ENCODE results near the gene ACTL6A. TPM values are rescaled to one million over a fixed set of nuclear protein-coding genes. Genes with fewer than 3 reads are reported as not detected.

ACTL6A gene
- total and polyA plus RNA-seq, 7 experiments from 2014 or later = 23.2 to 78.3 (median 56.3) TPM

DNA sequence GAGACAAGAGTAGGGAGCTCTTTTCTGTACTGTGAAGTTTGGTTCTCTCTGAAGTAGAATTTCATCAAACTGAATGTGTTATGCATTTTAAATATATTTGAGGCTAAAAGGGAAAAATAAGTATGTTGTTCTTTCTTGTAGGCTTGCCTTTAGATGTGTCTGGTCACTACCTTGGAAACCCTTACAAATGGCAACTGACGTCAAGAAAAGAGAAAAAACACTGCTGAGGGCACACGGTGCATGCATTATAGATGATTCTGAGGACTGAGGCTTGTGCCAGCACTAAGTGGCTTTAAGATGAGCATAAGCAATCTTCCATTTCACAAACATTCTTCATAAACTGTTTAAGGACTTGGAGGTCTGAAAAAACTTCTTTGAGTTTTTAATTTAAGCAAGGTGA, 31.1 kb upstream of the ACTL6A start:
- Histone ChIP-seq H3K27me3 (ENCODE audit: control insufficient read depth in 2 of 2, insufficient read depth in 2 of 2, low read length in 2 of 2) (no peaks in the 10 kb centered on the region), H3K4me1 (ENCODE audit: control insufficient read depth in 2 of 2, insufficient read depth in 2 of 2, low read length in 2 of 2) (no peaks in the 10 kb centered on the region), H3K27ac (ENCODE audit: low read depth, low read length) (no peak overlapping the region), H3K4me3 (ENCODE audit: low read length) (no peak overlapping the region), H3K36me3 (ENCODE audit: control insufficient read depth in 2 of 3, insufficient read depth in 3 of 3, low read length in 3 of 3) (no peaks in the 10 kb centered on the region), H3K9me3 (ENCODE audit: control insufficient read depth in 2 of 3, low read length in 3 of 3) (no peaks in the 10 kb centered on the region)
- Mint-ChIP-seq H3K27me3 (peaks cover 0 to 32% (median 16%) of the 10 kb centered on the region in 5 donors), H3K27ac (no peak overlapping the region), H3K9me3 (peaks cover 0 to 2% (median 0%) of the 10 kb centered on the region in 11 donors), H3K36me3 (no peaks in the 10 kb centered on the region), H3K4me3 (no peak overlapping the region), H3K4me1 (peaks cover 0 to 5% (median 0%) of the 10 kb centered on the region in 7 donors)
- CTCF ChIA-PET = no interaction called here
- ATAC-seq (no peak), DNase-seq (no peak)
- POLR2A ChIA-PET = no interaction called here
- intact Hi-C loops (cut with micrococcal nuclease) = no loop called here

DNA sequence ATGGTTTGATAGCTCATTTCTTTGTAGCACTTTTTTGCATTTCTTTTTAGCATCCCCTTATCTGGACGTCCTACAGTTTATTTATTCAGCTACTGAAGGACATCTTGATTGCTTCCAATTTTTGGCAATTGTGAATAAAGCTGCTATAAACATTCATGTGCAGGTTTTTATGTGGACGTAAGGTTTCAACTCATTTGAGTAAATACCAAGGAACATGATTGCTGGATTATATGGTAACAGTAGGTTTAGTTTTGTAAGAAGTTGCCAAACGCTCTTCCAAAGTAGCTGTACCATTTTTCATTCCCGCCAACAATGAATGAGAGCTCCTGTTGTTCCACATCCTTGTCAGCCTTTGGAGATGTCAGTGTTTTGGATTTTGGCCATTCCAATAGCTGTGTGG, 29.5 kb upstream of the ACTL6A start:
- H3K27ac ChIP-seq (ENCODE audit: low read depth, low read length) = no peak overlapping the region
- no peaks in the 10 kb centered on the region for H3K36me3 ChIP-seq (ENCODE audit: control insufficient read depth in 2 of 3, insufficient read depth in 3 of 3, low read length in 3 of 3)
- H3K9me3 ChIP-seq (ENCODE audit: control insufficient read depth in 2 of 3, low read length in 3 of 3) = no peaks in the 10 kb centered on the region
- H3K4me1 Mint-ChIP-seq = no peaks in the 10 kb centered on the region
- H3K4me3 Mint-ChIP-seq = no peak overlapping the region
- no peaks in the 10 kb centered on the region for H3K4me1 ChIP-seq (ENCODE audit: control insufficient read depth in 2 of 2, insufficient read depth in 2 of 2, low read length in 2 of 2)
- POLR2A ChIA-PET = no interaction called here
- DNase-seq = no peak
- no peaks in the 10 kb centered on the region for H3K36me3 Mint-ChIP-seq
- peaks cover 5 to 24% (median 6%) of the 10 kb centered on the region in 5 donors for H3K27me3 Mint-ChIP-seq
- ATAC-seq = no peak
- intact Hi-C loops (cut with micrococcal nuclease) = no loop called here
- H3K4me3 ChIP-seq (ENCODE audit: low read length) = no peak overlapping the region
- no peaks in the 10 kb centered on the region for H3K27me3 ChIP-seq (ENCODE audit: control insufficient read depth in 2 of 2, insufficient read depth in 2 of 2, low read length in 2 of 2)
- CTCF ChIA-PET = no interaction called here
- no peak overlapping the region for H3K27ac Mint-ChIP-seq
- peaks cover 0 to 2% (median 0%) of the 10 kb centered on the region in 11 donors for H3K9me3 Mint-ChIP-seq

DNA sequence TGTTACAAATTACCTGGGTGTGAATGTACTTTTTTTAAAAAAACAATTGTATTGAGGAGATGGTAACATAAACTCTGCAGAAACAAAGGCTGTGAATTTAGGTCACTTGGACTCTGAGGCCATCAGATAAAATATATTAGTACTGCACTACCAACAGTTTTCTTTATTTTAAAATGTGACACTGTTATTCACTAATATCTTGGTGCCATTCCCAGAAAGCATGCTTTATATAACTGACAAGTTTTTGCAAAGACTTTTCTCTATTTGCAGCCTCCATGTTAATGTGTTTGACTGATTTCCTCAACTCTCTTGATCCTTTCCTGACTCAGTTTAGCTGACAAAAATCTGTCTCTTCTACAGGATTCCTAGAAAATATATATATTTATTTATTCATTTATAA, 26.5 kb upstream of the ACTL6A start:
- DNase-seq (no peak), ATAC-seq (no peak)
- no peaks in the 10 kb centered on the region for H3K4me1 ChIP-seq (ENCODE audit: control insufficient read depth in 2 of 2, insufficient read depth in 2 of 2, low read length in 2 of 2)
- Mint-ChIP-seq H3K27me3 (peaks cover 5 to 16% (median 8%) of the 10 kb centered on the region in 5 donors), H3K4me3 (no peak overlapping the region), H3K27ac (no peak overlapping the region), H3K4me1 (no peaks in the 10 kb centered on the region), H3K9me3 (peaks cover 0 to 2% (median 0%) of the 10 kb centered on the region in 11 donors), H3K36me3 (no peaks in the 10 kb centered on the region)
- H3K4me3 ChIP-seq (ENCODE audit: low read length) = no peak overlapping the region
- intact Hi-C loops (cut with micrococcal nuclease) = no loop called here
- no peaks in the 10 kb centered on the region for H3K27me3 ChIP-seq (ENCODE audit: control insufficient read depth in 2 of 2, insufficient read depth in 2 of 2, low read length in 2 of 2)
- no peaks in the 10 kb centered on the region for H3K9me3 ChIP-seq (ENCODE audit: control insufficient read depth in 2 of 3, low read length in 3 of 3)
- H3K27ac ChIP-seq (ENCODE audit: low read depth, low read length) = no peak overlapping the region
- ChIA-PET CTCF (no interaction called here), POLR2A (no interaction called here)
- no peaks in the 10 kb centered on the region for H3K36me3 ChIP-seq (ENCODE audit: control insufficient read depth in 2 of 3, insufficient read depth in 3 of 3, low read length in 3 of 3)

DNA sequence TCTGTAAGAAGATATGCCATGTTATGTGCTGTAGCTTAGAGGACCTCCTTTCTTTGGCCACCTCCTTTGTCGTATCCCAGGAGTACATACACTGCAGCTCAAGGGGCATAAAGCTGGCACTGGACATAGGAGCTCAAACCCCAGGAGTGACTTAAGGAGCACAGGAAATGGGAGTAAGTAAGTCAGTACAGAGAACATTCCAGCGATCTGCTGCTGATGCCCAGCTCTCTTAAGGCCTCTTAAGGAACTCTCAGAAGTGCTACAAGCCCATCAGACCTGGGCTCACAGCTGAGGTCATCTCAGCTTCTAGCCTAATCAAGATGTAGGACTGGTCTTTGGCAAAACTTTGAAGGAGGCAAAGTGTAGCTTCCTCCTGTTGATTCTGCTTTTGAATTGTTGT, 21.6 kb upstream of the ACTL6A start:
- intact Hi-C loops (cut with micrococcal nuclease) = no loop called here
- peaks cover 0 to 13% (median 6%) of the 10 kb centered on the region in 5 donors for H3K27me3 Mint-ChIP-seq
- no peak overlapping the region for H3K27ac Mint-ChIP-seq
- Histone ChIP-seq H3K36me3 (ENCODE audit: control insufficient read depth in 2 of 3, insufficient read depth in 3 of 3, low read length in 3 of 3) (no peaks in the 10 kb centered on the region), H3K27me3 (ENCODE audit: control insufficient read depth in 2 of 2, insufficient read depth in 2 of 2, low read length in 2 of 2) (no peaks in the 10 kb centered on the region), H3K27ac (ENCODE audit: low read depth, low read length) (no peak overlapping the region), H3K4me3 (ENCODE audit: low read length) (no peak overlapping the region), H3K9me3 (ENCODE audit: control insufficient read depth in 2 of 3, low read length in 3 of 3) (no peaks in the 10 kb centered on the region), H3K4me1 (ENCODE audit: control insufficient read depth in 2 of 2, insufficient read depth in 2 of 2, low read length in 2 of 2) (no peaks in the 10 kb centered on the region)
- ATAC-seq (no peak), DNase-seq (no peak)
- H3K9me3 Mint-ChIP-seq = peaks cover 0 to 3% (median 0%) of the 10 kb centered on the region in 11 donors
- no peaks in the 10 kb centered on the region for H3K36me3 Mint-ChIP-seq
- H3K4me1 Mint-ChIP-seq = no peaks in the 10 kb centered on the region
- H3K4me3 Mint-ChIP-seq = no peak overlapping the region
- CTCF ChIA-PET = interaction anchor here (0.6 to 0.7 kb wide), 3 partner anchors 11 to 76 kb away, joined by 3 to 6 read pairs (median 4); no protein-coding TSS in a partner anchor
- POLR2A ChIA-PET = no interaction called here

DNA sequence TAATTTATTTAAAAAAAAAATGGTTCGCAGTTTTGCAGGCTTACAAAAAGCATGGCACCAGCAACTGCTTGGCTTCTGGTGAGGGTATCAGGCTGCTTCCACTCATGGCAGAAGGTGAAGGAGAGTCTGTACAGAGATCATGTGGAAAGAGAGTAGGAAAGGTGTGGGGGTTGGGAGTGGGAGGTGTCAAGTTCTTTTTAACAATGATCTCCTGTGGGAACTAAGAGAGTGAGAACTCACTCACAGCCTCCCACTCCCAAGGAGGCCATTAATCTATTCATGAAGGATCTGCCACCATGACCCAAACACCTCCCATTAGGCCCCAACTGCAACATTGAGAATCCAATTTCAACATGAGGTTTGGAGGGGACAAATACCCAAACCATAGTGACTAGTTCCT, 21.1 kb upstream of the ACTL6A start:
- Mint-ChIP-seq H3K36me3 (no peaks in the 10 kb centered on the region), H3K9me3 (peaks cover 0 to 3% (median 0%) of the 10 kb centered on the region in 11 donors)
- ATAC-seq = no peak

DNA sequence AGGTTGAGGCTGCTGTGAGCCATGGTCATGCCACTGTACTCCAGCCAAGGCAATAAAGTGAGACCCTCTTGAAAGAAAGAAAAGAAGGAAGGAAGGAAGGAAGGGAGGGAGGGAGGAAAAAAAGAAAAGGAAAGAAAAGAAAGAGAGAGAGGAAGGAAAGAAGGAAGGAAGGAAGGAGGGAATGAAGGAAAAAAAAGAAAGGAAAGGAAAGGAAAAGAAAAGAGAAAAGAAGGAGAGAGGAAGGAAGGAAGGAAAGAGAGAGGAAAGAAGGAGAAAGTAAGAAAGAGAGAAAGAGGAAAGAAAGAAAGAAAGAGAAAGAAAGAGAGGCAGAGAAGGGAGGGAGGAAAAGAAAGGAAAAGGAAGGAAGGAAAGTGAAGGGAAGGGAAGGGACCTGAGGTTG, 20.4 kb upstream of the ACTL6A start:
- H3K4me3 Mint-ChIP-seq = no peak overlapping the region
- CTCF ChIA-PET = no interaction called here

More for the DNA sequence above, 21.1 kb upstream of the ACTL6A start:
- intact Hi-C loops (cut with micrococcal nuclease) = no loop called here
- no peaks in the 10 kb centered on the region for H3K4me1 ChIP-seq (ENCODE audit: control insufficient read depth in 2 of 2, insufficient read depth in 2 of 2, low read length in 2 of 2)
- H3K4me1 Mint-ChIP-seq = no peaks in the 10 kb centered on the region
- ChIA-PET CTCF (interaction anchor here (0.6 kb wide), 1 partner anchor 10 kb away, joined by 6 read pairs; no protein-coding TSS in a partner anchor), POLR2A (no interaction called here)
- H3K27me3 Mint-ChIP-seq = peaks cover 0 to 13% (median 6%) of the 10 kb centered on the region in 5 donors
- H3K9me3 ChIP-seq (ENCODE audit: control insufficient read depth in 2 of 3, low read length in 3 of 3) = no peaks in the 10 kb centered on the region
- no peak overlapping the region for H3K4me3 Mint-ChIP-seq
- DNase-seq = no peak
- H3K27me3 ChIP-seq (ENCODE audit: control insufficient read depth in 2 of 2, insufficient read depth in 2 of 2, low read length in 2 of 2) = no peaks in the 10 kb centered on the region
- H3K36me3 ChIP-seq (ENCODE audit: control insufficient read depth in 2 of 3, insufficient read depth in 3 of 3, low read length in 3 of 3) = no peaks in the 10 kb centered on the region
- no peak overlapping the region for H3K4me3 ChIP-seq (ENCODE audit: low read length)
- H3K27ac Mint-ChIP-seq = no peak overlapping the region
- H3K27ac ChIP-seq (ENCODE audit: low read depth, low read length) = no peak overlapping the region

DNA sequence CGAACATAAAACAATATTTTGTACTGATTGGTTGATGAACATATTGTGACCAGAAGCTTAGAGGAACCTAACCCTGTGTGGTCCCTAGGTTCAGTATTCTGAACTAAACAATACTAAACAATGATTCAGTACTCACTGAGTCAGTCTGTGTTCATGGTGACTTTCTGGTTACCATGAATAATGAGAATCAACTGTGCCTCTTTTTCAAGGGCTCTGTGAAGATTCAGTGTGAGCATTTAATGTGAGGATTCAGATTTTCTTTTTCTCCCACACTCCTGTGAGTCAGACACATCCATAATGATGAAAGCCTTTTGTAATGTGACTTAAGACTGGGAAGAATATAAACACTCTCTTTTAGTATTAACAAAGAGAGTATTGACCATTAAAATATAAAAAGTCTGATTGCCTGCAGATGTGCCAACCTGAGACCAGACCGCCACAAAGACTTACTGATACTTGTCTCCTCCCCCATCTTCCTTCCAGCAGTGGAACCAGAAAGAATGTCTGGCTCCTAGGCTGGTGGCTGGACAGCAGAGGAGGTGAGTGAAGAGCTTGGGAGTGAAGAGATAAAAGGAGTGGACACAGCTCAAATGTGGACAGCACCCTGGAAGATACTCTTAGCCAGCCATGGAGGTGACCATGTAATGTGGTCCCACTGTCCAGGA, 17.6 kb upstream of the ACTL6A start:
- Histone ChIP-seq H3K9me3 (ENCODE audit: control insufficient read depth in 2 of 3, low read length in 3 of 3) (no peaks in the 10 kb centered on the region), H3K27me3 (ENCODE audit: control insufficient read depth in 2 of 2, insufficient read depth in 2 of 2, low read length in 2 of 2) (no peaks in the 10 kb centered on the region), H3K4me3 (ENCODE audit: low read length) (no peak overlapping the region), H3K4me1 (ENCODE audit: control insufficient read depth in 2 of 2, insufficient read depth in 2 of 2, low read length in 2 of 2) (no peaks in the 10 kb centered on the region), H3K36me3 (ENCODE audit: control insufficient read depth in 2 of 3, insufficient read depth in 3 of 3, low read length in 3 of 3) (no peaks in the 10 kb centered on the region), H3K27ac (ENCODE audit: low read depth, low read length) (no peak overlapping the region)
- DNase-seq (no peak), ATAC-seq (no peak)
- no peaks in the 10 kb centered on the region for H3K4me1 Mint-ChIP-seq
- no peak overlapping the region for H3K27ac Mint-ChIP-seq
- H3K9me3 Mint-ChIP-seq = peaks cover 0 to 3% (median 0%) of the 10 kb centered on the region in 11 donors
- no peak overlapping the region for H3K4me3 Mint-ChIP-seq
- ChIA-PET CTCF (no interaction called here), POLR2A (no interaction called here)
- no peaks in the 10 kb centered on the region for H3K36me3 Mint-ChIP-seq
- intact Hi-C loops (cut with micrococcal nuclease) = no loop called here
- peaks cover 3 to 13% (median 6%) of the 10 kb centered on the region in 5 donors for H3K27me3 Mint-ChIP-seq

More for the DNA sequence above, 20.4 kb upstream of the ACTL6A start:
- Mint-ChIP-seq H3K36me3 (no peaks in the 10 kb centered on the region), H3K9me3 (peaks cover 0 to 3% (median 0%) of the 10 kb centered on the region in 11 donors), H3K27ac (no peak overlapping the region), H3K4me1 (no peaks in the 10 kb centered on the region), H3K27me3 (peaks cover 0 to 13% (median 6%) of the 10 kb centered on the region in 5 donors)
- no peaks in the 10 kb centered on the region for H3K36me3 ChIP-seq (ENCODE audit: control insufficient read depth in 2 of 3, insufficient read depth in 3 of 3, low read length in 3 of 3)
- H3K27me3 ChIP-seq (ENCODE audit: control insufficient read depth in 2 of 2, insufficient read depth in 2 of 2, low read length in 2 of 2) = no peaks in the 10 kb centered on the region
- no peak for DNase-seq
- H3K4me1 ChIP-seq (ENCODE audit: control insufficient read depth in 2 of 2, insufficient read depth in 2 of 2, low read length in 2 of 2) = no peaks in the 10 kb centered on the region
- no peaks in the 10 kb centered on the region for H3K9me3 ChIP-seq (ENCODE audit: control insufficient read depth in 2 of 3, low read length in 3 of 3)
- ATAC-seq = no peak
- H3K4me3 ChIP-seq (ENCODE audit: low read length) = no peak overlapping the region
- intact Hi-C loops (cut with micrococcal nuclease) = no loop called here
- POLR2A ChIA-PET = no interaction called here
- no peak overlapping the region for H3K27ac ChIP-seq (ENCODE audit: low read depth, low read length)
